Hepatocyte (in vitro differentiated cells): ENCODE measurements around the gene EVL.

Experiments used
- CTCF ChIP-seq: fragments of 200-600 bp; sonication (generic); IDR thresholded peaks from 2 replicates; pipeline ENCODE4 v1.5.1; 2016; ENCODE audit warnings: antibody characterized with exemption, mild to moderate bottlenecking; ENCODE audit not compliant: poor library complexity
- EZH2 ChIP-seq: fragments of 200-600 bp; sonication (generic); IDR thresholded peaks from 2 replicates; pipeline ENCODE4 v1.6.1; 2016; ENCODE audit warnings: antibody characterized with exemption, mild to moderate bottlenecking, borderline replicate concordance
- EZH2phosphoT487 ChIP-seq: fragments of 200-600 bp; sonication (generic); IDR thresholded peaks from one replicate; pipeline ENCODE4 v1.6.1; 2018; ENCODE audit warnings: antibody characterized with exemption, mild to moderate bottlenecking, low read depth, moderate library complexity; ENCODE audit not compliant: unreplicated experiment, severe bottlenecking

DNA sequence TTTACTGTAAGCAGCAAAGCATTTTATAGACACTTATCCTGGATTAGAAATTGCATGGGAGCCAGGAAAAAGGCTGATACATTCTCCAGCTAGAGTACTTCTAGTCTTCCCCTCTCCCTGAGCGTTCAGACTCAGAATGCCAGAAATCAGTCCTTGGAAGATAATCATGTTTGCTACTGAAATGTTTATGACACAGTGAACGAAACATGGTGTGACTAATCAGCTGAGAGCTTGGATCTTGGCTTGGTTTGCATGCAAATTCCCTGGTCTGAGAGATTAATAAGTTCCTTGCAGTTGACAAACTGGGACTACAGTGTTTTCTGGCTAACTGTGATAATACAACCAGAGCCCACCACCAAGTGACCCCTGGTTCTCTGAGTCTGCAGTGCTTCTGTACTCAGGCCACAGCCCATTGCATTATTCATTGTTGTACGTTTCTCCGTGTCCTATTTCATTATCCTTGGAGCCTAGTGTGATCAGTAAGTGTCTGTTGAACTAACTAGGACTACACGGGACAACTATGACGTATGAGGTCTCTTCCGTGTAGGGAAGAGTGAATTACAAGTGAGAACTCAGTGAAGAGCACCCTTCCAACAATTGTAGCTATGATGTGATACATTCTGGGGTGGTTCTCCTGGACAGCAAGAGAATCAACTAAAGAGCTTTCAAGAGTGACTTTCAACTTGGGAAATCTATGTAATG lies 34.6 kb upstream of the EVL start:
- TF ChIP-seq CTCF (no peak), EZH2 (no peak), EZH2phosphoT487 (no peak)
